ENCODE results near the gene PHLPP1. TPM values are rescaled to one million over a fixed set of nuclear protein-coding genes. Genes with fewer than 3 reads are reported as not detected.

PHLPP1 gene
- polyA plus RNA-seq, 3 donors, result 2.2 to 4.0 (median 3.0) TPM

DNA sequence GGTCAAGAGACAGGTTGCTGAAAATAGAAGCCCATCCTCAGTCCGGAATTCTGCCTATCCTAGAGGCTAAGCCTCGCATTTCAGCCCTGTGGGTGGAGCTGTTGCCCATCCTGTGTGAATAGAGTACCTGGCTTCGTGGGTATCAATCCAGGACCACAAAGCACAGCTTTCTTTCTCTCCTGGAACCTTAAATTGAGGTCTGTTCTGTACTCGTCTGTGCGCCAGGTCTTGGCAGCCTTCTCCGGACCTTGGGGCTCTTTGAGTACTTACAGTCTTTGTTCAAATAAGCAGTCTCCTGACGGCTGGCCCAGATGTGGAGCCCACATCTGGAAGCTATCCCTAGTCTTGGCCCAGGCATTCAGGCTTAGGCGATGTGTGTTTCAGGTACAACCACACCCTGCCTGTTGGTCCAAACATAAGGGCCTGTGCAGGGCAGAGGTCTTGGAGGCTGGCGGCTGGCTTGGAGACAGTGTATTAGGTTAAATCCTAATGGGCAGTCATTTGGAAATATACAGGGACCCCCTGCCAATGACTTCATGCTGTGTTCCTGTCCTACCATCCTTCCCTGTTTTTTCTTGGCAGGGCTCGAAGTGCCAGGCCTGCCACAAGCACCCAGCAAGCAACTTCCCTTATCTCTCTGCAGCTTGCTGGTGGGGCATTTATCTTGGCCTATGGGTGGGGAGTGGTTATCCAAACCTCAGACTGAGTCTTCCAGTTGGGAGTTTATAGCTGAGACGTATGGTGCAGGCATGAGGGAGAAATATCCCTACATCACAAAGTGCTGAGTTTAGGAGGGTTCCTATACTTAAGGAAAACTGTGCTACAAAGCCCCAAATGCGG lies 310.1 kb downstream of the PHLPP1 start:
- WGBS, 3 donors, result 65 to 76% (median 71%) methylated on average over 12 of the region's 12 CpGs
- no peak overlapping the region for H3K27ac ChIP-seq (ENCODE audit: low read depth, low read length)

DNA sequence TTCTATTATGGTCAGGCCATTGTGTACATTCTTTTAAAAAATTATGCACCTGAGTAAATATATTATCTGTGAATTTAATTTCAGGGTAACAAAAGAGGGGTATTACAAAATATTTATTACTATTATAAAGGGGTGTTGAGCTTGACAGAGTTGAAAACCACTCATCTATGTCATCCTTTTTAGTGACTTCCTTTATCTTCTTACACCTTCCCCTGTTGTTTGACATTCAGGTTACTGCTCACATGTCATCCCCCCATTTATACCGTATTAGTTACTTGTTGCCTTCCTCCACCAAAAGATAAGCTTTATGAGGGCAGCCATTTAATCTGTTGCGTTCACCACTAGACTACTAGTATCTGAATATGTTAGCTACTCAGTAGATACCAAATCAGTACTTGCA lies 313.0 kb downstream of the PHLPP1 start:
- H3K27ac ChIP-seq (ENCODE audit: low read depth, low read length), result no peak overlapping the region
- 76 to 93% (median 91%) methylated on average over 2 of the region's 2 CpGs for WGBS, 3 donors

Other genes starting within 250 kb of the PHLPP1 start
- 1 to 10 TPM; 4.1 to 9.5 (median 5.1) TPM for gene ZCCHC2, start 192.5 kb upstream of the PHLPP1 start, polyA plus RNA-seq